ENCODE data around the gene HOPX. TPM values are rescaled to one million over a fixed set of nuclear protein-coding genes. Genes with fewer than 3 reads are reported as not detected.
A peak's percentile ranks its signal among the peaks of the same experiment; 100 is the strongest.
"Not testable (repeated sequence)": the region's sequence is repeated elsewhere in the genome, so short reads cannot be mapped to it uniquely, and the experiment has no call there.

The HOPX gene
- total RNA-seq: 1 to 10 TPM in 4 of 6 donors, under 1 TPM in 2; 0.43 to 9.9 (median 2.5) TPM
- 10 to 100 TPM in 1 of 2 donors, 1 to 10 TPM in 1; 6.0 to 29.3 TPM for polyA plus RNA-seq

- H3K27ac ChIP-seq: no peak within 1 kb of the TSS
- H3K4me1 ChIP-seq: peaks cover 0 to 8% (median 4%) of the 10 kb centered on the region in 3 donors
- peak; percentile 68 to 87 (median 81) for ATAC-seq
- H3K36me3 ChIP-seq: no peaks in the 10 kb centered on the region
- WGBS, 2 donors: 4 to 7% methylated on average over 18 of the region's 18 CpGs
- peak in 5 of 6 donors; percentile 7 to 58 (median 18) for DNase-seq
- intact Hi-C loops (cut with DNase I): no loop called here
- H3K9me3 ChIP-seq: no peaks in the 10 kb centered on the region
- TF ChIP-seq CTCF (IDR thresholded peaks at IDR 0.05): no peak
- FAIRE-seq: no peak
- H3K27me3 ChIP-seq: no peaks in the 10 kb centered on the region
- H3K4me3 ChIP-seq: peak within 1 kb of the TSS in 1 of 4 donors; percentile 26
Observed at GRCh38 chr4:56681158-56681852, at the start of gene HOPX. Gene HOPX, minus strand, starts transcription at chr4:56681296. Its CDS starts 23,480 bp downstream, at chr4:56657816.

- DNase-seq (no peak), ATAC-seq (no peak), FAIRE-seq (no peak)
- Histone ChIP-seq H3K27ac (no peak overlapping the region), H3K27me3 (no peaks in the 10 kb centered on the region), H3K4me1 (no peaks in the 10 kb centered on the region), H3K36me3 (no peaks in the 10 kb centered on the region), H3K4me3 (no peak overlapping the region), H3K9me3 (no peaks in the 10 kb centered on the region)
- TF ChIP-seq CTCF (IDR thresholded peaks at IDR 0.05): no peak
- intact Hi-C loops (cut with DNase I): no loop called here
- 73 to 86% methylated on average over 5 of the region's 5 CpGs for WGBS, 2 donors
Observed at GRCh38 chr4:56730097-56730496, 49.0 kb upstream of the HOPX start.

GRCh38 chr4:56728512-56728911 lies 47.4 kb upstream of the HOPX start:
- TF ChIP-seq CTCF (IDR thresholded peaks at IDR 0.05): no peak
- peak in 1 of 6 donors; percentile 6 for DNase-seq
- Histone ChIP-seq H3K27ac (no peak overlapping the region), H3K36me3 (no peaks in the 10 kb centered on the region), H3K4me3 (no peak overlapping the region), H3K27me3 (no peaks in the 10 kb centered on the region), H3K4me1 (no peaks in the 10 kb centered on the region), H3K9me3 (no peaks in the 10 kb centered on the region)
- intact Hi-C loops (cut with DNase I): no loop called here
- WGBS, 2 donors: 35 to 49% methylated on average over 4 of the region's 4 CpGs
- peak in 3 of 4 donors; percentile 24 to 61 (median 49) for ATAC-seq
- peak; percentile 71 for FAIRE-seq

- no peak for ATAC-seq
- intact Hi-C loops (cut with DNase I): no loop called here
Observed at GRCh38 chr4:56727150-56727549, 46.1 kb upstream of the HOPX start.

GRCh38 chr4:56726593-56726992 lies 45.5 kb upstream of the HOPX start:
- H3K36me3 ChIP-seq; H3K9me3 ChIP-seq; FAIRE-seq; H3K27ac ChIP-seq; H3K4me3 ChIP-seq; H3K27me3 ChIP-seq; DNase-seq; ATAC-seq; intact Hi-C loops (cut with DNase I); H3K4me1 ChIP-seq: not testable (repeated sequence)
- WGBS, 2 donors: 70 to 89% methylated on average over 1 of the region's 1 CpG

More at GRCh38 chr4:56727150-56727549, 46.1 kb upstream of the HOPX start:
- FAIRE-seq: no peak
- Histone ChIP-seq H3K9me3 (no peaks in the 10 kb centered on the region), H3K4me3 (no peak overlapping the region), H3K36me3 (no peaks in the 10 kb centered on the region), H3K27ac (no peak overlapping the region), H3K4me1 (no peaks in the 10 kb centered on the region), H3K27me3 (no peaks in the 10 kb centered on the region)
- WGBS, 2 donors: 35 to 51% methylated on average over 4 of the region's 4 CpGs
- TF ChIP-seq CTCF (IDR thresholded peaks at IDR 0.05): no peak
- DNase-seq: no peak
